ENCODE data around the gene AQP11.

DNA sequence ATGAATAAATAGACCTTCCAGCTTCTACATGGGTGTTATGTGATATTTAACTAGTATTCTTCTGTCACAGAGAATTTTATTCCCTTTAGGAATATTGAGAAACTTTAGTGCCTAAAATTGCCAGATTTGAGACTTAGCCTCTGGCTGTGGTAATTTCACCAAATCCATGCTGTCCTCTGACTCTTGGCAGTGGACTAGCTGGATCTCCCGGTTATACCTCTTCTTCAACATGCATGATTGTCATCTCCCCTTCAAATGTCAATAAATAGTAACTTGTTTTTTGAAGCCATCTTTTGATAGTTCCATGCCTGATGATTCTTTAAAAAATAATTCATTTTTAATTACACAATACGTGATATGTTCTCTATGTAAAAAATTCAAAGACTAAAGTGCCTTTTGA, 8.4 kb downstream of the AQP11 start:
- TF ChIP-seq RCOR1 (IDR thresholded peaks at IDR 0.05; ENCODE audit: low read depth, low read length) (no peak), SMC3 (IDR thresholded peaks at IDR 0.05) (no peak), CEBPB (IDR thresholded peaks at IDR 0.05) (no peak), BHLHE40 (IDR thresholded peaks at IDR 0.05; ENCODE audit: low read depth, low read length) (no peak), CHD4 (IDR thresholded peaks at IDR 0.05; ENCODE audit: borderline replicate concordance) (no peak)
- TF ChIP-seq, protein P1, sequence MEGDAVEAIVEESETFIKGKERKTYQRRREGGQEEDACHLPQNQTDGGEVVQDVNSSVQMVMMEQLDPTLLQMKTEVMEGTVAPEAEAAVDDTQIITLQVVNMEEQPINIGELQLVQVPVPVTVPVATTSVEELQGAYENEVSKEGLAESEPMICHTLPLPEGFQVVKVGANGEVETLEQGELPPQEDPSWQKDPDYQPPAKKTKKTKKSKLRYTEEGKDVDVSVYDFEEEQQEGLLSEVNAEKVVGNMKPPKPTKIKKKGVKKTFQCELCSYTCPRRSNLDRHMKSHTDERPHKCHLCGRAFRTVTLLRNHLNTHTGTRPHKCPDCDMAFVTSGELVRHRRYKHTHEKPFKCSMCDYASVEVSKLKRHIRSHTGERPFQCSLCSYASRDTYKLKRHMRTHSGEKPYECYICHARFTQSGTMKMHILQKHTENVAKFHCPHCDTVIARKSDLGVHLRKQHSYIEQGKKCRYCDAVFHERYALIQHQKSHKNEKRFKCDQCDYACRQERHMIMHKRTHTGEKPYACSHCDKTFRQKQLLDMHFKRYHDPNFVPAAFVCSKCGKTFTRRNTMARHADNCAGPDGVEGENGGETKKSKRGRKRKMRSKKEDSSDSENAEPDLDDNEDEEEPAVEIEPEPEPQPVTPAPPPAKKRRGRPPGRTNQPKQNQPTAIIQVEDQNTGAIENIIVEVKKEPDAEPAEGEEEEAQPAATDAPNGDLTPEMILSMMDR (IDR thresholded peaks at IDR 0.05), result no peak
- TF ChIP-seq, protein P2, sequence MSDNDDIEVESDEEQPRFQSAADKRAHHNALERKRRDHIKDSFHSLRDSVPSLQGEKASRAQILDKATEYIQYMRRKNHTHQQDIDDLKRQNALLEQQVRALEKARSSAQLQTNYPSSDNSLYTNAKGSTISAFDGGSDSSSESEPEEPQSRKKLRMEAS (IDR thresholded peaks at IDR 0.05), result no peak
